ENCODE data around the gene SPACA4. TPM values are rescaled to one million over a fixed set of nuclear protein-coding genes. Genes with fewer than 3 reads are reported as not detected.

The SPACA4 gene
- total RNA-seq, 1 experiment from 2014 or later: not detected

- Histone ChIP-seq H3K79me2 (ENCODE audit: insufficient read depth, low read length) (no peaks in the 10 kb centered on the region), H3K14ac (ENCODE audit: insufficient read depth, low read length) (no peak overlapping the region), H3T11ph (ENCODE audit: low read length) (no peak overlapping the region), H3K4ac (ENCODE audit: low read depth, low read length) (no peak overlapping the region), H3K9me3 (ENCODE audit: control insufficient read depth, low read depth, low read length) (no peaks in the 10 kb centered on the region), H4K5ac (ENCODE audit: insufficient read length, low read depth, low read length) (no peak overlapping the region), H4K20me1 (ENCODE audit: control insufficient read depth, insufficient read depth, insufficient read length) (no peaks in the 10 kb centered on the region), H3K18ac (ENCODE audit: insufficient read length, low read depth, low read length) (no peak overlapping the region), H2BK15ac (ENCODE audit: low read depth, low read length) (no peak overlapping the region), H2BK120ac (ENCODE audit: low read depth, low read length, poor library complexity, severe bottlenecking) (no peak overlapping the region), H3K56ac (ENCODE audit: insufficient read length, low read depth, low read length) (no peak overlapping the region), H3K23me2 (ENCODE audit: insufficient read length, low read depth, low read length, poor library complexity, severe bottlenecking) (peaks cover 16% of the 10 kb centered on the region), H4K8ac (replicated peaks; ENCODE audit: insufficient read length, low read depth, low read length) (no peak overlapping the region), H3K79me1 (ENCODE audit: insufficient read depth, low read depth, low read length, poor library complexity, severe bottlenecking) (no peaks in the 10 kb centered on the region), H2AK5ac (ENCODE audit: insufficient read length, low read length) (no peak overlapping the region), H2BK5ac (ENCODE audit: insufficient read length, low read length) (no peak overlapping the region), H3K9ac (ENCODE audit: extremely low read depth, insufficient read length, low read length) (no peak overlapping the region), H2BK20ac (ENCODE audit: low read depth, low read length, poor library complexity, severe bottlenecking) (no peak overlapping the region), H3K27me3 (ENCODE audit: insufficient read depth, low read length) (no peaks in the 10 kb centered on the region), H3K27ac (ENCODE audit: insufficient read length, low read depth, low read length) (no peak overlapping the region), H2AFZ (ENCODE audit: low read length) (no peak overlapping the region), H2BK12ac (ENCODE audit: insufficient read length, low read depth, low read length) (no peak overlapping the region), H4K91ac (ENCODE audit: insufficient read length, low read depth, low read length) (no peak overlapping the region), H3K23ac (ENCODE audit: insufficient read length, low read depth, low read length) (no peak overlapping the region), H3K4me1 (ENCODE audit: insufficient read depth, low read length) (no peaks in the 10 kb centered on the region), H3K4me2 (ENCODE audit: insufficient read depth, insufficient read length, low read length) (no peak overlapping the region)
- peak; percentile 96 for DNase-seq
- Mint-ChIP-seq H3K9me3 (peaks cover 0 to 4% of the 10 kb centered on the region in 2 experiments; a peak in 2 of 5 replicates), H3K36me3 (ENCODE audit: insufficient read depth in 1 of 3, low read depth in 3 of 3) (peaks cover 4 to 17% (median 14%) of the 10 kb centered on the region in 3 experiments), H3K27me3 (ENCODE audit: low read depth) (peaks cover 3% of the 10 kb centered on the region), H3K4me1 (peaks cover 14 to 17% of the 10 kb centered on the region in 2 experiments), H3K27ac (peak overlapping the region in 2 of 3 experiments; percentile 2 to 8; a peak in 1 of 7 replicates), H3K4me3 (peak overlapping the region; percentile 84 to 93; a peak in 4 of 5 replicates)
- no CpG with 5 or more reads among the region's 10 CpGs for WGBS (ENCODE audit: extremely low coverage, insufficient read length, low lambda C conversion rate)
- TF ChIP-seq CTCF (conservative IDR thresholded peaks at IDR 0.05): no peak
These were observed 40.2 kb downstream of the SPACA4 start for GRCh38 chr19:48646722-48647216.
